ENCODE data around the gene MMP14.
"Not testable (repeated sequence)": the region's sequence is repeated elsewhere in the genome, so short reads cannot be mapped to it uniquely, and the experiment has no call there.

The MMP14 gene

DNA sequence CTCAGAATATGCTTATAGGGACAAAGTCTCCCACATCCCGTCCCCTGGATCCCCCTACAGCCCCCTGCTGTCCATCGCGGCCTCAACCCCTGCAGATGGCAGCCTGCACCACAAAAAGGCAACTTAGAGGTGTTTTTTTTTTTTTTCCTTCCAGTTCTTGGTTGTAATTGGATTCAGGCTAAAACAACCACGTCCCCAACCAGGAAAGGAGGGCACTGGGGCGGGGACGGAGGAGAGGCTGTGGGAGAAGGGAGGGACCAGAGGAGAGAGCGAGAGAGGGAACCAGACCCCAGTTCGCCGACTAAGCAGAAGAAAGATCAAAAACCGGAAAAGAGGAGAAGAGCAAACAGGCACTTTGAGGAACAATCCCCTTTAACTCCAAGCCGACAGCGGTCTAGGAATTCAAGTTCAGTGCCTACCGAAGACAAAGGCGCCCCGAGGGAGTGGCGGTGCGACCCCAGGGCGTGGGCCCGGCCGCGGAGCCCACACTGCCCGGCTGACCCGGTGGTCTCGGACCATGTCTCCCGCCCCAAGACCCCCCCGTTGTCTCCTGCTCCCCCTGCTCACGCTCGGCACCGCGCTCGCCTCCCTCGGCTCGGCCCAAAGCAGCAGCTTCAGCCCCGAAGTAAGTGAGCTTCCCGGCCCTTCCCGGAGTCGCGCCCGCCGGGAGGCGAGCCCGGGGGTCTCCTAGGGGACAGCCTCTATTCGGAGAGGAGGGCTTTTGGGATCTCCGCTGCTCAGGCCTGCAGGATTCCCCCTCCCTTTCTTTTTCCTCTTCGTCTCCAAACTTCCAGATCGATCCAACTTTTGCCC lies at the start of gene MMP14:
MMP14 (plus strand) TSS at position 285 of the 813 bp plus-strand sequence; CDS start at position 518, 233 bp downstream.
- no peak for DNase-seq

DNA sequence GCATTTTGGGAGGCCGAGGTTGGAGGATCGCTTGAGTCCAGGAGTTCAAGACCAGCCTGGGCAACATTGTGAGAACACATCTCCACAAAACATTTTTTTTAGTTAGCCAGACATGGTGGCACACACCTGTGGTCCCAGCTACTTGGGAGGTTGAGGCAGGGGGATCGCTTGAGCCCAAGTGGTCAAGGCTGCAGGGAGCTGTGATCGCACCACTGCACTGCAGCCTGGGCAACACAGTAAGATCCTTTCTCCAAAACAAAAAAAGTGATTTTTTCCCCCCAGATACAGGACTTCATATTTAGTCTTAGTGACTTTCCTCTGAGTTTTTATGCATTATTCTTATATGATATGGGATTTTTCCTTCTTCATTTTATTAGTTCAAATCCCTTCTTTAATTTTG lies 49.7 kb upstream of the MMP14 start:
- no peak for DNase-seq

DNA sequence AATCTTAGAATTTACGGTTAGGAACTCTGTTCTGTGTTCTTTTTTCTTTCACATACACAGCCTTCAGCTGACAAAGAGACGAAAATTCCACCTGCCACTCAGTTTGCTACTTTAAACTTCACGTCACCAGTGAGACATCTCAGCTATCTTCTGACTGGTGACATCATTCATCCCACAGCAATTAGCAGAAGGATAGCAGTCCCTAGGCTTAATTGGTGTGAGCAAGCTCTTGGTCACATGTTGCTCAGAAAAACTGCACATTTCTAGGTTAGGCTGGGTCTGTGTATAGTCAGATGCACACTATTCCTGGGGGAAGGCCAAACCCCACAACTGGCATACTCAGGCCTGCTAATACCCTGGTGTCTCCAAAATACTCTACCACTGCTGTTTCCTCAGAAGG lies 45.1 kb upstream of the MMP14 start:
- no peak for DNase-seq

DNA sequence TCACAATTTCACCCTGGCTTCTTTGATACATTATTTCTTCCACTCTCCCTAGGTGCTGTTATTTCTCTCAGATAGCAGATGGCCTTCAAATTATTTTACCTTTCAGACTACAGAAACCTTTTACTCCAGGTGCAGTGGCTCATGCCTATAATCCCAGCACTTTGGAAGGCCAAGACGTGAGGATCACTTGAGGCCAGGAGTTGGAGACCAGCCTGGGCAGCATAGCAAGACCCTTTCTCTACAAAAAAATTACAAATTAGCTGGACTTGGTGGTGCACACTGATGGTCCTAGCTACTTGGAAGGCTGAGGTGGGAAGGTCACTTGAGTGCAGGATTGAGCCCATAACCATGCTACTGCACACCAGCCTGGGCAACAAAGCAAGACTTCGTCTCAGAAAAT lies 44.2 kb upstream of the MMP14 start:
- DNase-seq, result no peak

DNA sequence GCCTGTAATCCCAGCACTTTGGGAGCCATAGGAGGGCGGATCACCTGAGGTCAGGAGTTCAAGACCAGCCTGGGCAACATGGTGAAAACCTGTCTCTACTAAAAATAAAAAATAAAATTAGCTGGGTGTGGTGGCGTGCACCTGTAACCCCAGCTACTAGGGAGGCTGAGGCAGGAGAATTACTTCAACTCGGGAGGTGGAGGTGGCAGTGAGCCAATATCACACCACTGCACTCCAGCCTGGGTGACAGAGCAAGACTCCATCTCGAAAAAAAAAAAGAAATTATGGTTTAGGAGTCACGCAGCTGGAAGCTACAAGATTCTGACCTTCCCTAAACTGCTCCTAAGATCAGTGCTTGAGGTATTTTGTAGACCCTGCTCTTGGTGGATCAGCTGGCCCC lies 42.8 kb upstream of the MMP14 start:
- not testable (repeated sequence) for DNase-seq

DNA sequence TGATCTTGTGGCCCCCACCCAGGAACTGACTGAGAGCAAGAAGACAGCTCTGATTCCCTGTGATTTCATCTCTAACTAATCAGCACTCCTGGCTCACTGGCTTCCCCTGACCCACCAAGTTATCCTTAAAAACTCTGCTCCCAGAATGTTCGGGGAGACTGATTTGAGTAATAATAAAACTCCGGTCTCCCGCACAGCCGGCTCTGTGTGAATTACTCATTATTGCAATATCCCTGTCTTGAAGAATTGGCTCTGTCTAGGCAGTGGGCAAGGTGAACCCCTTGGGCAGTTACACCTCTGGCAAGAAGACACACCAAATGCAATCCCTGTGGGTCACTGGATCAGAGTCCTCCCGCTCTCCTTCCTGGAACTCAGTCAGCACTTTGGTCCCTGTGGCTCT lies 42.4 kb upstream of the MMP14 start:
- no peak for DNase-seq

DNA sequence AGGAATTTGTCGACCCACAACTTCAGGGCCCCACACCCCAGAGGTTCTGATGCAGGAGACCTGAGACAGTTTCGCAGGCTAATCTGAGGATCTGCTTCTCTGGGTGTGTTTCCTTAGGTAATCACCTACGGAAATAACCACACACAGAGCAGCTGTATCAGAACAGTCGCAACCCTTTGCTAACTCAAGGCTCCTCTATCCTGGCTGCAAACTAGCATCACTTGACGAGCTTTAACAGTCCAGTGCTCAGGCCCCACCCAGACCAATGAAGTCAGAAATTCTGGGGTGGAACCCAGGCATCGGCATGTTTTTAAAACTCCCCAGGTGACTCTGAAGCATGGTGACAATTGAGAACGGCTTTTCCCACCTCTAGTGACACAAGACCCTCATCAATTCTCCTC lies 41.8 kb upstream of the MMP14 start:
- DNase-seq, result no peak

DNA sequence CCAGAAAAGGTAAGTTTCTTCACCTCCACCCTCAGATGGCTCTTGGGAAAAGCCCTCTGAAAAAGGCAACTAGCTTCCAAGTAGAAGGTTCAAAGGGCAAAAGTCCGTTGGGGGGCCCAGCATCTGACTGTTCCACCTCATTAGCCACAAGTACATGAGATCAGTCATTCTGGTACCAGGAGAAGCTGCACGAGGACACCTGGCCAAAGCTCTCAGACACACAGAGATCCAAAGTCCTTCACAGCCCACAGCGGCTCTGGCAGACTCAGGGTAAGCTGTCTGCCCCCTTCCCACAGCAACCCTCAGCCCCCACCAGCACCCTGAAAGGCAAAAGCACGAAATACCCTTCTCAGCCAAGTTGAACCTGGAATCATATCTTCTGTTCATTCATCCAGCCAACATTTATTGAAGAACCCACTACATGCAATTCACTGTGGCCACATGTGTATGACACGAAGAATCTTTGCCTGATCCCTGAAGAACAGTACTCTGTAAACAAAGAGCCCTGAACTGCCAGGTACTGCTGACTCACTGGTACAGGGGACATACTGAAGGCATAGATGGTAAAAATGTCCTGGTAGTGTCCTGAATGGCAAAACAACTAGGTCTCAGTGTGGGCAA lies 40.2 kb upstream of the MMP14 start:
- no peak for DNase-seq

DNA sequence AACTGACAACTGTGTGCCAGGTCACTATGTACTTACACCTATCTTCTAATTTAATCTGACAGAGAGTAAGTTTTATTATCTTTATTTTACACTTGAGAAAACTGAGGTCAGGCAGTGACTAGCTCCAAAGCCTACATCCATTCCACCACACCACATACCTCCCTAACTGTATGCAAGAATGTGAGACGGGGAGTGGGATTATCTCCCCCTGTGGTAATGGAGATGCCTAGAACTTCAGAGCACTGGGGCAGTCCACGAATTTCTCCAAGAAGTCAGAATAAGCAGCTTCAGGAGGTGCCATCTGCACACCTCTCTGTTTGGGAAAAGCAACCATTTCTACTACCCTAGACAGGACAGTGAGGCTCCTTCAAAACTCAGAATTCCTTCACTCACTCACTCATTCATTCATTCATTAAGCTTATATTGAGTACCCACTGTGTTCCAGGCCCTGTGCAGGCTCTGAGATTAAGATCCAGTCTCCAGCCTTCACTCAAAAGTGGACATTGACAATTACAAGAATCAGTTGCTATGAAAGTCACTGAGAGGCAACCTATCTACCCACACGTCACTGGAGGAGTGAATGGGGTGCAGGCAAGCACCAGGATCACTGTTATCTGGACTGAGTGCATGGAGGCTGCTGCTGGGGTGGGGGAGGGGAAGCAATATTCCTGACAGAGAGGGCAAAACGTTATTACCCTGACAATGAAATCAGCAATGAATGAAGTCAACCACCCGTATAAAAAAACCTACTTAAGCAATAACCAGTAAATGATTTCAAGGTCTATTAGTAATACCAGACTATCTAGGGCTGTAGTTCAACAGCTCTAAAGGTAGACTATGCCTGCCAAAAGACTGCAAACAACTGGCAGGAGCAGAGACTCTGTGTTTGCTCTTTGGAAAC lies 39.1 kb upstream of the MMP14 start:
- no peak for DNase-seq

DNA sequence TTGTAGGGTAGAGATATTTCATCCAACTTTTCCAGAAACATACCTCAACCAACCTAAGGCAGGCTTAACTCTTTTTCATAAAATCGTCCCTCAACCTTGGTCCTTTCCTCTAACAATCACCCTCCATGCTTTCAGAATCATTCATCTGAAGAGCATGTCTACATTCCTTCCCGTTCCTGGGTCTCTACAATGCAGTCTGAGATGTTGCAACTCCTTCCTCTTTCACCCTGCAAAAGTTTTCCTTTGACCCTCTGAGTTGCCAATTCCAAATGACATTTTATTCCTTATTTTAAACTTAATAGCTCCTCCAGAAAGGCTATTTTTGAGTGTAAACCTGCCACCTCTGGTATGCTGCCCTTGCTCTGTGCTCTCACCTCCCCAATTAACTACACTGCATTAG lies 37.9 kb upstream of the MMP14 start:
- no peak for DNase-seq

DNA sequence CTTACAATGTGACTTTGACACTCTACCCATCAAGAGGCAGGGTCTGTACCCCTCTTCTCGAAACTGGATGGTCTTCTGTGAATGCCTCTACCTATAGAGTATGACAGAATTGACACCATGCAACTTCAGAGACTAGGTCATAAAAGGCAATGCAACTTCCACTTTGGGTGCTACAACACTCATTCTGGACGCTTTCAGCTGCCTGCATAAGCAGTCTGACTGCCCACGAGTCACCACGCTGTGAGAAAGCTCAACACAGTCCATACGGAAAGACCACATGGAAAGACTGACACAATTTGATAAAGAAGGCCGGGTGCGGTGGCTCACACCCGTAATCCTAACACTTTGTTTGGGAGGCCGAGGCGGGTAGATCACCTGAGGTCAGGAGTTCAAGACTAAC lies 36.0 kb upstream of the MMP14 start:
- no peak for DNase-seq

DNA sequence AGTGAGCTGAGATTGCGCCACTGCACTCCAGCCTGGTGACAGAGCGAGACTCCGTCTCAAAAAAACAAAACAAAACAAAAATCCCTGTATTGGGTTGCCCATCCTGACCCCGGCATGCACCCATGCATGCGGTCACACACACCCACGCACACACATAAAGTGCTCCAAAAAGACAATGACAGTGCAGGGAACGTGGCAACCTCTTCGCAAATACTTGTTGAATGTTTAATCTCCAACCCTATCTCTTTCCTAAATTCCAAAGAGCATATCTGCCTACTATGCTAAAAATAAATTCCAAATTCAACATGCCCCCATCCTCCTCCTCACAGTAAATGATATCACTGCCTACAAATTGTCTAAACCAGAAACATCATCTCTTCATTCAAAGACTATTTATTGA lies 34.7 kb upstream of the MMP14 start:
- no peak for DNase-seq

DNA sequence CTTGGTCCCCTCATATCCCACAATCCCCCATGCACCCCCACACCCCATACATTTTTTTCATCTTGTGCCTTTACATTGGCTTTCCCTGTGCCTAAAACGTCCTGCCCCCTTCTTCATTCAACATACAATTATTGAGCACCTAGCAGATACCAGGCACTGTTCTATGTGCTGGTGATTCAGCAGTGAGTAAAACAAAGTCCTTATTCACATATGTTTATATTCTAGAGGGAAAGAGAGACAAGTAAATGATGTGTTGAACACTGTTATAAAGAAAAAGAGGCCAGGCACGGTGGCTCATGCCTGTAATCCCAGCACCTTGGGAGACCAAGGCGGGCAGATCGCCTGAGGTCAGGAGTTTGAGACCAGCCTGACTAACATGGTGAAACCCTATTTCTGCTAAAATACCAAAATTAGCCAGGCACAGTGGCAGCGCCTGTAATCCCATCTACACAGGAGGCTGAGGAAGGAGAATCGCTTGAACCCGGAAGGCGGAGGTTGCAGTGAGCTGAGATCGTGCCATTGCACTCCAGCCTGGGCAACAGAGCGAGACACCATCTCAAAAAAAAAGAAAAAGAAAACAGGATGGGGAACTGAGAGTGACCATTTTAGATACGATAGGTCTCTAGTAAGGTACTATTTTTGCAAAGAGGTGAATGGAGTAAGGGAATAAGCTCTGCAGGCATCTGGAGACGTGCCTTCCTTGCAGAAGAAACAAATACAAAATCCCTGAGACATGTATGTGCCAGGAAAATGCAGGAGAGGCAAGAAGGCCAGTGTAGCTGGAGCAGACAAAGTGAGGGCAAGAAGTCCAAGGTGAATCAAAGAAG lies 33.3 kb upstream of the MMP14 start:
- no peak for DNase-seq

DNA sequence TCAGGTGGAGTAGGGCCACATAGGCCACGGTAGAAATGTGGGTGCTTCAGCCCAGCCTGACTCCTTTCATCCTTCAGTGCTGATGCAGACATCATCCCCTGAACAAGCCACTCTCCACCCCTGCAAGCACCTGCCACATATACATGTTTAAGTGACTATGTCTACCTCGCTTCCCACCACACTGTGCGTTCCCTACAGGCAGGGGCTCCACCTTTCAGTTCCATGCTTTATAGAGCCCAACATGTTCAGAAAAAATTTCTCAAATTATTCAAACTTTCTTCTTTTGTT lies 32.8 kb upstream of the MMP14 start:
- no peak for DNase-seq

DNA sequence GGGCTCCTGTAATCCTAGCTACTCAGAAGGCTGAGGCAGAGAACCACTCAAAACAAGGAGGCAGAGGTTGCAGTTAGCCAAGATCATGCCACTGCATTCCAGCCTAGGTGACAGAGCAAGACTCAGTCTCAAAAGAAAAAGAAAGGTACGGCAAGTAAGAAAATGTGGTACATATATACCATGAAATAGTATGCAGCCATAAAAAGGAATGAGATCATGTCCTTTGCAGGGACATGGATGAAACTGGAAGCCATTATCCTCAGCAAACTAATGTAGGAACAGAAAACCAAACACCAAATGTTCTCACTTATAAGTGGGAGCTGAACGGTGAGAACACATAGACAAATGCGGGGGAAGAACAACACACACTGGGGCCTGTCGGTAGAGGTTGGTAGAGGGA lies 31.1 kb upstream of the MMP14 start:
- not testable (repeated sequence) for DNase-seq

DNA sequence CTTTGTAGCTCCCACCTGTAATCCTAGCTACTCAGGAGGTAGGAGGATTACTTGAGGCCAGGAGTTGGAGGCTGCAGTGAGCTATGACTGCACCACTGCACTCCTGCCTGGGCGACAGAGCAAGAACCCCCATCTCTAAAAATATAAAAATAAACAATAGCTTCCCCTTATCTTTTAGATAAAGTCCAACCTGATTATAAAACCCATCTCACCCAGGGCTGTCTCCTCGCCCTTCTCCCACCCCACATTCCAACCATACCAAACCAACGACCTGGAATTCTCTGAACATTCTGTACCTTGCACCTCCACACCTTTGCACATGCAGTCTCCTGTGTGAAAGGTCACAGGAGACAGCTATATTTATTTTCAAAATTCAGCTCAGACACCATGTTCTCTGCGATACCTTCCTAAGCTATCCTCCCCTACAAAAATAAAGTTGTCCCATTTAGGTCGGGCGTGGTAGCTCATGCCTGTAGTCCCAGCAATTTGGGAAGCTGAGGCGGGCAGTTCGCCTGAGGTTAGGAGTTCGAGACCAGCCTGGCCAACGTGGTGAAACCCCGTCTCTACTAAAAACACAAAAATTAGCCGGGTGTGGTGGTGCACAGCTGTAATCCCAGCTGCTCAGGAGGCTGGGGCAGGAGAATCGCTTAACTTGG lies 28.8 kb upstream of the MMP14 start:
- DNase-seq, result no peak

DNA sequence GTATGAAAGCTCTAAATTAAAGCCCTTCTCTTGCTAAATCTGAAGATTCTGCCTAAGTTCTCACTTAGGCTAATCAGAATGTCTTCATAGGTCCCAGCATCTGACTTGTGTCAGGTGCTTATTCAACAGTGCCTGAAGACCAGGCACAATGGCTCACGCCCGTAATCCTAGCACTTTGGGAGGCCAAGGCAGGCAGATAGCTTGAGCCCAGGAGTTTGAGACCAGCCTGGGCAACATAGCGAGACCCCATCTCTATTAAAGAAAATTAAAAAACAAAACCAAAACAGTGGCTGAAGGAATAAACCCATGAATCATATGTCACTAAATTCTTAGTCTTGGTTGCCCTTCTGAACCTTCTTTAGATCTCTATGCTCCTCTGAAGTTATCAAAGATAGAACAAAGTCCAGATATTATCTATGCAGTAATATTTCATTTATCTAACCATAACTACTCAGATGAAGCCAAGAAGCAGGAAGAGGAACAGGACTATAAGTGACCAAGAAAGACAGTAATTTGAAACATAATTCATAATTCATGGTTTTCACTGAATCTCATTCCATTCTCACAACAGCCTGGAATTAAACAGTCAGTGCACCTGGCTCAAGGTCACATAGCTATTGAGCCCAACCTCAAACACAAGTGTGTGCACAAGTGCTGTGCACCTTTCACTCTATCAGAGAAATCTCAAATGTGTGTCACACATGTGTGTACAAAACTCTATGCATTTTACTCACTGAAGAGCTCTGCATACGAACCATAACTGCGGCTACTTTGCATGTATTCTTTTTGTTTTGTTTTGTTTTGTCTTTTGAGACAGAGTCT lies 27.8 kb upstream of the MMP14 start:
- no peak for DNase-seq

DNA sequence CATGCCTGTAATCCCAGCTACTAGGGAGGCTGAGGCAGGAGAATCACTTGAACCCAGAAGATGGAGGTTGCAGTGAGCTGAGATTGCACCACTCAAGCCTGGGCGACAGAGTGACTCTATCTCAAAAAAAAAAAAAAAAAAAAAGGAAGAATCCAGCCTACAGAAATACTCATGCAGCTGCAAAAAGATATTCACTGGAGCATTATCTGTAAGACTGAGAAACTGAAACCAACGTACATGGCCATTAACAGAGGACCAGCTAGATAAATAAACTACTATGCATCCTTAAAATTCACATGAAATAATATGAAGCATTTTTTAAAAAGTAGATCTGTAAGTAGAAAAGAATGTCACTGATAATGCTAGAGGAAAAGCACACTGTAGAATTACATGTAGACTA lies 24.7 kb upstream of the MMP14 start:
- DNase-seq, result no peak

DNA sequence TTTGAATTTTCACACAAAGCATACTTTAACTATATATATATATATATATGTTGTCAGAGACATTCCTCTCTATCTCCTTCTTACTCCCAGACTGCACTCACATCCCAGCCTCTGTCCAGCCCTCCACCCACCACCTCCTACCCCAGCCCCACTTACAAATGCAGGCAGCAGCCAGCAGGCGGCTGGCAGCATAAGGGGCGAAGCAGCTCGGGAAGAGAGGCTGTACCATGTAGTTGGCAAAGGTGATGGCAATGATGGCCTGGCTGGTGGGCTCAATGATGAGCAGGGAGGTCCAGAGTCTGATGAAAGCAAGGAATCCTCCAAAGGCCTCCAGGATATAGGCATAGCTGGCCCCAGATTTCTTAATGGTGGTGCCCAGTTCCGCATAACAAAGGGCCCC lies 23.6 kb upstream of the MMP14 start:
- DNase-seq, result no peak

DNA sequence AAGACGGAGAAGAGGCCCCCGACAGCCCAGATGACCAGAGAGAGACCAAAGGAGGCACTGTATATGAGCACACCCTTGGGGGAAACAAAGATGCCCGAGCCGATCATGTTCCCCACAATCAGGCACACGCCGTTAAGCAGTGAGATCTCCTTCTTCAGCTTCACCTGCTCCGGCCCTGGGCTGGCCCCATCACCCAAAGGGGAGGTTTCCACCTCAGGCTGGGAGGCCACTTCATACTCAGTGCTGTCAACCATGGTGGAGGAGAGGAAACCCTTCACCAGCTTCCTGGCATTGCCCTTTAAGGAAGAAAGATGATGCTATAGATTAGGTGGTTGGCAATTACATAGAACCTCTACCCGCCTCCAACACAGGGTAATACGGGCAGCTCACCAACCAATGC lies 23.2 kb upstream of the MMP14 start:
- no peak for DNase-seq

DNA sequence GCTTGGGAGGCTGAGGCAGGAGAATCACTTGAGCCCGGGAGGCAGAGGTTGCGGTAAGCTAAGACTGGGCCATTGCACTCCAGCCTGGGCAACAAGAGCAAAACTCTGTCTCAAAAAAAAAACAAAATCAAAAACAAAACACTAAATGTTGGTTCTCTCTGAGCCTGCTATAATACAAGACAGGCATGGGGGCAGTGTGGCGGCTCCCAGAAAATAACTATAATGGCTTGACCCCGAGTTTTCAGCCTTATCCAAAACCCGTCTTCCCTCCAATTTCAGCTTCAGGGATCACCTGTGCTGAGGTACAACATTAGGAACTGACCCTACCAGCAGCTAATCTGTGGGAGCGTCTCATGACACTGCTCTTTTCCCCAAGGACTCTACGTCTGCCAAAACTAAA lies 22.0 kb upstream of the MMP14 start:
- DNase-seq, result no peak
